GM12878 (cell line): ENCODE measurements around the gene PRKN. TPM values are rescaled to one million over a fixed set of nuclear protein-coding genes. Genes with fewer than 3 reads are reported as not detected.

Experiments used
- ATAC-seq: fragments of 200-7000 bp; cut with Tn5 transposase; 3 replicates; pipeline ENCODE4 v1.9.1; 2020; ENCODE audit warnings: mild to moderate bottlenecking, moderate library complexity
- BruUV-seq: library from RNA; stranded (reverse); fragments of 400-500 nt; replicated peaks from 2 replicates; lab custom pipeline; 2021; lab: Mats Ljungman, UMichigan
- CTCF ChIA-PET: fragments of 300-600 bp; sonication (Branson Sonifier 250); formaldehyde crosslinking; extraction: SDS; loops from one replicate; lab custom pipeline; 2021; ENCODE audit warnings: inconsistent platforms; lab: Yijun Ruan, JAX
- POLR2A ChIA-PET: fragments of 350-600 bp; formaldehyde crosslinking; extraction: SDS; loops from one replicate; lab custom pipeline; 2021; ENCODE audit warnings: inconsistent platforms; lab: Charles Lee
- RAD21 ChIA-PET: fragments of 300-600 bp; sonication (Branson Sonifier 250); formaldehyde crosslinking; loops from one replicate; lab custom pipeline; 2023; ENCODE audit warnings: antibody characterized with exemption; ENCODE audit not compliant: unreplicated experiment; lab: Charles Lee
- SMC1A ChIA-PET: fragments of 300-600 bp; sonication (Branson Sonifier 250); formaldehyde crosslinking; loops from one replicate; lab custom pipeline; 2023; ENCODE audit not compliant: unreplicated experiment, uncharacterized antibody; lab: Charles Lee
- DNase-seq: peaks from one replicate; pipeline ENCODE4 v3.0.0-alpha.2; 2011; ENCODE audit warnings: low read depth, low spot score
- FAIRE-seq: peaks from 3 replicates; lab custom pipeline; 2011; peaks lifted over from hg19 to GRCh38; lab: Jason Lieb, UNC
- H2AFZ ChIP-seq: 2 replicates; pipeline ENCODE4 v1.6.0; 2011; ENCODE audit warnings: low read depth, low read length, control low read depth; ENCODE audit not compliant: control insufficient read depth
- H3K27ac ChIP-seq: 2 replicates; pipeline ENCODE4 v1.5.1; 2011; ENCODE audit warnings: control low read depth; ENCODE audit not compliant: control insufficient read depth, insufficient read depth
- H3K27me3 ChIP-seq, 2 experiments: replicated peaks in 1 of 2; 2 replicates each; pipeline versions ENCODE4 v1.6.0 to v1.6.1; 2011; ENCODE audit warnings: low read length in 1 of 2; ENCODE audit not compliant: control insufficient read depth in 2 of 2, insufficient read depth in 2 of 2
- H3K36me3 ChIP-seq, 2 experiments: 2 replicates each; pipeline ENCODE4 v1.5.1; 2011; ENCODE audit warnings: low read length in 1 of 2; ENCODE audit not compliant: control insufficient read depth in 2 of 2, insufficient read depth in 2 of 2
- H3K4me1 ChIP-seq: 2 replicates; pipeline ENCODE4 v1.6.1; 2011; ENCODE audit warnings: mild to moderate bottlenecking, low read length, moderate library complexity, mixed read lengths; ENCODE audit not compliant: control insufficient read depth, insufficient read depth
- H3K4me2 ChIP-seq: 2 replicates; pipeline ENCODE4 v1.6.0; 2011; ENCODE audit warnings: control low read depth; ENCODE audit not compliant: control insufficient read depth, insufficient read depth
- H3K4me3 ChIP-seq: fragments of 200-600 bp; sonication (generic); 2 replicates; pipeline ENCODE4 v1.5.1; 2016
- H3K79me2 ChIP-seq: 2 replicates; pipeline ENCODE4 v1.6.0; 2011; ENCODE audit warnings: low read length; ENCODE audit not compliant: control insufficient read depth, insufficient read depth
- H3K9ac ChIP-seq: 2 replicates; pipeline ENCODE4 v1.8.0; 2011; ENCODE audit warnings: low read length, control low read depth, mixed read lengths; ENCODE audit not compliant: control insufficient read depth, insufficient read depth
- H3K9me3 ChIP-seq: replicated peaks from 3 replicates; pipeline ENCODE4 v1.5.1; 2011; ENCODE audit warnings: mild to moderate bottlenecking, low read length; ENCODE audit not compliant: control insufficient read depth, insufficient read depth
- H4K20me1 ChIP-seq: 2 replicates; pipeline ENCODE4 v1.6.0; 2011; ENCODE audit not compliant: control insufficient read depth, insufficient read depth
- ATF7 ChIP-seq: fragments of 450-650 bp; IDR thresholded peaks from 2 replicates; pipeline ENCODE4 v1.6.1; 2016; ENCODE audit warnings: low read depth, mild to moderate bottlenecking
- BHLHE40 ChIP-seq, 2 experiments: fragments of 450-650 bp in 1 of 2; IDR thresholded peaks; 2 replicates each; pipeline ENCODE4 v1.6.1; 2011 to 2017; ENCODE audit warnings: low read depth in 2 of 2, borderline replicate concordance in 1 of 2, improper control_type of control experiment in 1 of 2, low read length in 1 of 2, mild to moderate bottlenecking in 1 of 2
- EP300 ChIP-seq, 2 experiments: fragments of 150-350 bp in 1 of 2; IDR thresholded peaks; 2 replicates each; pipeline ENCODE4 v1.6.1; 2011 to 2012; ENCODE audit warnings: low read depth in 2 of 2, low read length in 2 of 2, borderline replicate concordance in 1 of 2, improper control_type of control experiment in 1 of 2, inconsistent platforms in 1 of 2; ENCODE audit not compliant: control insufficient read depth in 1 of 2
- ETV6 ChIP-seq, 2 experiments: fragments of 450-650 bp in 1 of 2; IDR thresholded peaks in 1 of 2; conservative IDR thresholded peaks in 1 of 2; 2 replicates each; pipeline ENCODE4 v1.6.1; 2014; ENCODE audit warnings: antibody characterized with exemption in 1 of 2, borderline replicate concordance in 1 of 2, low read depth in 1 of 2, mild to moderate bottlenecking in 1 of 2, moderate library complexity in 1 of 2
- EZH2 ChIP-seq: IDR thresholded peaks from 2 replicates; pipeline ENCODE4 v1.6.1; 2012; ENCODE audit warnings: low read depth, mild to moderate bottlenecking, control low read depth, inconsistent platforms, low read length, borderline replicate concordance; ENCODE audit not compliant: control insufficient read depth
- FOXK2 ChIP-seq: fragments of 450-650 bp; IDR thresholded peaks from 2 replicates; pipeline ENCODE4 v1.6.1; 2017; ENCODE audit warnings: mild to moderate bottlenecking, moderate library complexity
- JUND ChIP-seq: IDR thresholded peaks from 2 replicates; pipeline ENCODE4 v1.6.1; 2012; ENCODE audit warnings: low read depth, mild to moderate bottlenecking, low read length, improper control_type of control experiment, moderate library complexity
- MLLT1 ChIP-seq: fragments of 450-650 bp; IDR thresholded peaks from 2 replicates; pipeline ENCODE4 v1.6.1; 2016; ENCODE audit warnings: mild to moderate bottlenecking
- PRDM15 ChIP-seq: fragments of 450-650 bp; formaldehyde crosslinking; IDR thresholded peaks from 2 replicates; pipeline ENCODE4 v1.4.0; 2020; ENCODE audit warnings: mild to moderate bottlenecking, moderate library complexity
- RCOR1 ChIP-seq: conservative IDR thresholded peaks from 2 replicates; pipeline ENCODE4 v1.6.1; 2012; ENCODE audit warnings: low read depth, low read length, improper control_type of control experiment
- RFX5 ChIP-seq: IDR thresholded peaks from 2 replicates; pipeline ENCODE4 v1.6.1; 2011; ENCODE audit warnings: low read depth, low read length, improper control_type of control experiment
- SUZ12 ChIP-seq: fragments of 200-600 bp; sonication (generic); IDR thresholded peaks from one replicate; pipeline ENCODE4 v1.6.1; 2018; ENCODE audit warnings: antibody characterized with exemption, mild to moderate bottlenecking; ENCODE audit not compliant: unreplicated experiment
- YBX1 ChIP-seq: fragments of 450-650 bp; IDR thresholded peaks from 2 replicates; pipeline ENCODE4 v1.6.1; 2016; ENCODE audit warnings: antibody characterized with exemption
- ZNF24 ChIP-seq: fragments of 450-650 bp; IDR thresholded peaks from 2 replicates; pipeline ENCODE4 v1.6.1; 2017; ENCODE audit warnings: antibody characterized with exemption, mild to moderate bottlenecking
- WGBS: methylation state at CpG from one replicate; pipeline ENCODE4 v1.1.6; 2016; ENCODE audit warnings: low lambda C conversion rate; ENCODE audit not compliant: insufficient replicate concordance, insufficient coverage; ENCODE audit errors: missing lambda C conversion rate; 5-methylcytosine and 5-hydroxymethylcytosine counted together
- in situ Hi-C: fragments of 300-500 bp; cut with MboI; formaldehyde crosslinking; loops from 9 replicates; pipeline ENCODE4 v1.14.3; 2018; ENCODE audit warnings: mixed read lengths
- intact Hi-C: fragments of 100-400 bp; cut with micrococcal nuclease; formaldehyde crosslinking; loops from one replicate; pipeline ENCODE4 v1.14.2; 2022; ENCODE audit not compliant: unreplicated experiment
- polyA plus RNA-seq, 11 experiments: library from polyadenylated mRNA; depleted of rRNA in 4 of 11; unstranded in 6 of 11; stranded (reverse) in 5 of 11; fragments of >200 nt; fragmentation: Nextera tagmentation in 4 of 11; fragmentation: Illumina TruSeq in 1 of 11; extraction: Ambion mirVana in 4 of 11; extraction: Trizol in 1 of 11; gene quantifications; 1 replicate in 1 of 11; 2 replicates in 10 of 11; pipeline versions ENCODE4 v1.2.1 to v1.2.3, GENCODE V29; 2011 to 2016; ENCODE audit warnings: inconsistent platforms in 2 of 11, missing spikeins in 2 of 11, low read depth in 1 of 11
- total RNA-seq, 4 experiments: library from RNA; depleted of rRNA in 3 of 4; stranded (reverse); fragments of >200 nt in 3 of 4; fragmentation: Illumina TruSeq in 1 of 4; extraction: Trizol in 1 of 4; gene quantifications; 2 replicates each; pipeline versions ENCODE4 v1.2.1 to v1.2.3, GENCODE V29; 2013 to 2021
- TF ChIP-seq, protein P1 (sequence below): fragments of 450-650 bp; IDR thresholded peaks from 2 replicates; pipeline ENCODE4 v1.6.1; 2017; ENCODE audit warnings: mild to moderate bottlenecking

Gene PRKN
- total and polyA plus RNA-seq, 10 of the 15 experiments (the other 5 are each of a cell fraction or from before 2014, with no cell fraction given), result 0.06 to 0.09 TPM; not detected in 8

- no peaks in the 10 kb centered on the region for H3K36me3 ChIP-seq
- H3K27ac ChIP-seq, result no peak overlapping the region
- ATAC-seq (no peak), FAIRE-seq (no peak), DNase-seq (no peak)
- 38% methylated on average over 15 of the region's 15 CpGs for WGBS
- no peak for TF ChIP-seq RFX5
- no peak for TF ChIP-seq EZH2
- TF ChIP-seq FOXK2, result no peak
- TF ChIP-seq ATF7, result no peak
- TF ChIP-seq PRDM15 (CRISPR knock-in tag), result no peak
- no peak for TF ChIP-seq SUZ12
- no peak for TF ChIP-seq ETV6 (conservative IDR thresholded peaks at IDR 0.05 in 1 of 2, IDR thresholded peaks at IDR 0.05 in 1 of 2; ENCODE audit: borderline replicate concordance in 1 of 2, low read depth in 1 of 2)
- TF ChIP-seq RCOR1, result no peak
- TF ChIP-seq ZNF24, result no peak
- TF ChIP-seq, protein P1, sequence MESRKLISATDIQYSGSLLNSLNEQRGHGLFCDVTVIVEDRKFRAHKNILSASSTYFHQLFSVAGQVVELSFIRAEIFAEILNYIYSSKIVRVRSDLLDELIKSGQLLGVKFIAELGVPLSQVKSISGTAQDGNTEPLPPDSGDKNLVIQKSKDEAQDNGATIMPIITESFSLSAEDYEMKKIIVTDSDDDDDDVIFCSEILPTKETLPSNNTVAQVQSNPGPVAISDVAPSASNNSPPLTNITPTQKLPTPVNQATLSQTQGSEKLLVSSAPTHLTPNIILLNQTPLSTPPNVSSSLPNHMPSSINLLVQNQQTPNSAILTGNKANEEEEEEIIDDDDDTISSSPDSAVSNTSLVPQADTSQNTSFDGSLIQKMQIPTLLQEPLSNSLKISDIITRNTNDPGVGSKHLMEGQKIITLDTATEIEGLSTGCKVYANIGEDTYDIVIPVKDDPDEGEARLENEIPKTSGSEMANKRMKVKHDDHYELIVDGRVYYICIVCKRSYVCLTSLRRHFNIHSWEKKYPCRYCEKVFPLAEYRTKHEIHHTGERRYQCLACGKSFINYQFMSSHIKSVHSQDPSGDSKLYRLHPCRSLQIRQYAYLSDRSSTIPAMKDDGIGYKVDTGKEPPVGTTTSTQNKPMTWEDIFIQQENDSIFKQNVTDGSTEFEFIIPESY, result no peak
- TF ChIP-seq MLLT1, result no peak
- no peak for TF ChIP-seq EP300 (IDR thresholded peaks at IDR 0.05; ENCODE audit: borderline replicate concordance in 1 of 2, control insufficient read depth in 1 of 2, low read depth in 2 of 2, low read length in 2 of 2)
- TF ChIP-seq JUND, result no peak
- no peak for TF ChIP-seq YBX1
- TF ChIP-seq BHLHE40 (IDR thresholded peaks at IDR 0.05; ENCODE audit: borderline replicate concordance in 1 of 2, low read depth in 2 of 2, low read length in 1 of 2), result no peak
- ChIA-PET RAD21 (no interaction called here), POLR2A (no interaction called here), SMC1A (no interaction called here), CTCF (no interaction called here)
- no peaks in the 10 kb centered on the region for H3K79me2 ChIP-seq
- H3K9ac ChIP-seq, result no peak overlapping the region
- H3K27me3 ChIP-seq, result no peaks in the 10 kb centered on the region
- in situ Hi-C loops (no loop called here), intact Hi-C loops (no loop called here)
- BruUV-seq, result no TSS peak
- no peak overlapping the region for H3K4me2 ChIP-seq
- no peaks in the 10 kb centered on the region for H3K4me1 ChIP-seq
- H3K9me3 ChIP-seq, result no peaks in the 10 kb centered on the region
- no peaks in the 10 kb centered on the region for H4K20me1 ChIP-seq
- no peak overlapping the region for H2AFZ ChIP-seq
- no peak overlapping the region for H3K4me3 ChIP-seq
These were observed 836.7 kb downstream of the PRKN start for GRCh38 chr6:161890832-161891297.
